Caco-2 (cell line): ENCODE data around the gene PPFIA3. TPM values are rescaled to one million over a fixed set of nuclear protein-coding genes. Genes with fewer than 3 reads are reported as not detected.

Experiments used
- BruUV-seq: library from RNA; stranded (reverse); fragments of 400-500 nt; replicated peaks from 2 replicates; lab custom pipeline; 2021; lab: Mats Ljungman, UMichigan
- CTCF ChIA-PET: fragments of 300-600 bp; sonication (Branson Sonifier 250); formaldehyde crosslinking; loops from one replicate; lab custom pipeline; 2022; ENCODE audit warnings: antibody characterized with exemption; lab: Charles Lee
- POLR2A ChIA-PET: fragments of 300-600 bp; sonication (Branson Sonifier 250); formaldehyde crosslinking; loops from one replicate; lab custom pipeline; 2022; ENCODE audit warnings: antibody characterized with exemption; lab: Charles Lee
- DNase-seq, 2 experiments: peaks; one replicate each; pipeline versions ENCODE4 v3.0.0 to v3.0.0-alpha.2; 2020 to 2022
- H3K27me3 ChIP-seq: replicated peaks from 2 replicates; pipeline ENCODE4 v1.6.0; 2011; ENCODE audit warnings: low read length; ENCODE audit not compliant: control insufficient read depth, insufficient read depth
- H3K36me3 ChIP-seq: 2 replicates; pipeline ENCODE4 v1.5.1; 2011; ENCODE audit warnings: low read length; ENCODE audit not compliant: control insufficient read depth, insufficient read depth
- H3K4me1 ChIP-seq: fragments of 250-450 bp; sonication (Bioruptor Pico); 2 replicates; pipeline ENCODE4 v1.5.1; 2020; ENCODE audit warnings: mild to moderate bottlenecking
- H3K4me3 ChIP-seq: 2 replicates; pipeline ENCODE4 v1.5.1; 2011; ENCODE audit warnings: low read depth, mild to moderate bottlenecking, control low read depth, low read length
- H3K9me3 ChIP-seq: fragments of 250-450 bp; sonication (Bioruptor Pico); 2 replicates; pipeline ENCODE4 v1.5.1; 2020; ENCODE audit warnings: mild to moderate bottlenecking, moderate library complexity
- H3K27ac Mint-ChIP-seq: one replicate; pipeline ENCODE4 v1.8.0; 2022; ENCODE audit warnings: mixed read lengths; ENCODE audit not compliant: unreplicated experiment
- H3K27me3 Mint-ChIP-seq: one replicate; pipeline ENCODE4 v1.8.0; 2022; ENCODE audit warnings: mixed read lengths; ENCODE audit not compliant: insufficient read depth, unreplicated experiment
- H3K36me3 Mint-ChIP-seq: one replicate; pipeline ENCODE4 v1.8.0; 2022; ENCODE audit warnings: mild to moderate bottlenecking, mixed read lengths; ENCODE audit not compliant: insufficient read depth, unreplicated experiment
- H3K4me1 Mint-ChIP-seq: one replicate; pipeline ENCODE4 v1.8.0; 2022; ENCODE audit warnings: low read depth, mixed read lengths; ENCODE audit not compliant: unreplicated experiment
- H3K4me3 Mint-ChIP-seq: one replicate; pipeline ENCODE4 v1.8.0; 2022; ENCODE audit warnings: mild to moderate bottlenecking, moderate library complexity, mixed read lengths; ENCODE audit not compliant: unreplicated experiment
- H3K9me3 Mint-ChIP-seq: one replicate; pipeline ENCODE4 v1.8.0; 2022; ENCODE audit warnings: mixed read lengths; ENCODE audit not compliant: unreplicated experiment
- CTCF ChIP-seq, 2 experiments: fragments of 200-600 bp in 1 of 2; IDR thresholded peaks; 1 replicate in 1 of 2; 2 replicates in 1 of 2; pipeline versions ENCODE4 v1.5.1 to v1.8.0; 2011 to 2022; ENCODE audit warnings: antibody characterized with exemption in 1 of 2, control low read depth in 1 of 2, inconsistent platforms in 1 of 2, low read depth in 1 of 2, low read length in 1 of 2, mild to moderate bottlenecking in 1 of 2, moderate library complexity in 1 of 2; ENCODE audit not compliant: insufficient read depth in 1 of 2, severe bottlenecking in 1 of 2, unreplicated experiment in 1 of 2
- intact Hi-C: fragments of 100-400 bp; cut with micrococcal nuclease; formaldehyde crosslinking; loops from one replicate; pipeline ENCODE4 v1.10.0; 2022; ENCODE audit not compliant: unreplicated experiment
- total RNA-seq: library from RNA; stranded (reverse); gene quantifications from 2 replicates; pipeline ENCODE4 v1.2.3, GENCODE V29; 2022

Gene PPFIA3
- total RNA-seq, 1 experiment from 2014 or later, result 11.8 TPM

GRCh38 chr19:49149652-49150105 lies 30.3 kb downstream of the PPFIA3 start:
- intact Hi-C loops, result loop anchor here (1.0 to 5.0 kb wide), 6 partner anchors 8 to 59 kb away; partner anchors contain the start of genes C19orf73, PPFIA3 and TRPM4
- peaks cover 30% of the 10 kb centered on the region for H3K4me1 Mint-ChIP-seq
- peak overlapping the region; percentile 91 for H3K4me3 Mint-ChIP-seq
- H3K27me3 ChIP-seq, result no peaks in the 10 kb centered on the region
- H3K9me3 ChIP-seq, result no peaks in the 10 kb centered on the region
- H3K36me3 ChIP-seq, result no peaks in the 10 kb centered on the region
- H3K27ac Mint-ChIP-seq, result peak overlapping the region; percentile 61
- ChIA-PET POLR2A (interaction anchor here (0.6 to 2.1 kb wide), 7 partner anchors 18 to 811 kb away, joined by 3 to 14 read pairs (median 4); partner anchors contain the start of genes NTF4 and RUVBL2), CTCF (interaction anchor here (0.5 to 4.6 kb wide), 7 partner anchors 22 to 58 kb away, joined by 5 to 38 read pairs (median 9); partner anchors contain the start of gene LIN7B)
- peak overlapping the region; percentile 69 for H3K4me3 ChIP-seq
- H3K9me3 Mint-ChIP-seq, result peaks cover 10% of the 10 kb centered on the region
- peak; percentile 82 to 83 for DNase-seq
- TF ChIP-seq CTCF (IDR thresholded peaks at IDR 0.05; ENCODE audit: insufficient read depth in 1 of 2, low read depth in 1 of 2, low read length in 1 of 2, severe bottlenecking in 1 of 2, unreplicated experiment in 1 of 2), result no peak
- no peaks in the 10 kb centered on the region for H3K27me3 Mint-ChIP-seq
- peaks cover 56% of the 10 kb centered on the region for H3K36me3 Mint-ChIP-seq
- peaks cover 13% of the 10 kb centered on the region for H3K4me1 ChIP-seq
- TSS peak; percentile 58 for BruUV-seq

GRCh38 chr19:49150106-49150943 lies 31.0 kb downstream of the PPFIA3 start:
- no peaks in the 10 kb centered on the region for H3K36me3 ChIP-seq
- Mint-ChIP-seq H3K36me3 (peaks cover 58% of the 10 kb centered on the region), H3K27ac (peak overlapping the region; percentile 61), H3K4me1 (peaks cover 30% of the 10 kb centered on the region), H3K27me3 (no peaks in the 10 kb centered on the region), H3K9me3 (peaks cover 13% of the 10 kb centered on the region), H3K4me3 (peak overlapping the region; percentile 91)
- no peak for TF ChIP-seq CTCF (IDR thresholded peaks at IDR 0.05; ENCODE audit: insufficient read depth in 1 of 2, low read depth in 1 of 2, low read length in 1 of 2, severe bottlenecking in 1 of 2, unreplicated experiment in 1 of 2)
- ChIA-PET CTCF (interaction anchor here (0.6 to 4.6 kb wide), 10 partner anchors 23 to 490 kb away, joined by 4 to 38 read pairs (median 7); partner anchors contain the start of genes LIN7B and PPFIA3), POLR2A (interaction anchor here (0.5 to 2.1 kb wide), 6 partner anchors 22 to 514 kb away, joined by 3 to 14 read pairs (median 3); partner anchors contain the start of genes KCNA7 and NTF4)
- no peaks in the 10 kb centered on the region for H3K27me3 ChIP-seq
- H3K4me3 ChIP-seq, result peak overlapping the region; percentile 69
- DNase-seq, result peak; percentile 92 to 96
- no peaks in the 10 kb centered on the region for H3K9me3 ChIP-seq
- TSS peak; percentile 71 for BruUV-seq
- intact Hi-C loops, result loop anchor here (2.0 kb wide), 1 partner anchor 58 kb away; no protein-coding TSS in a partner anchor
- peaks cover 13% of the 10 kb centered on the region for H3K4me1 ChIP-seq

GRCh38 chr19:49150944-49151243 lies 31.6 kb downstream of the PPFIA3 start:
- H3K4me1 Mint-ChIP-seq, result peaks cover 25% of the 10 kb centered on the region
- no peak for TF ChIP-seq CTCF (IDR thresholded peaks at IDR 0.05; ENCODE audit: insufficient read depth in 1 of 2, low read depth in 1 of 2, low read length in 1 of 2, severe bottlenecking in 1 of 2, unreplicated experiment in 1 of 2)
- no peaks in the 10 kb centered on the region for H3K9me3 ChIP-seq
- H3K27me3 Mint-ChIP-seq, result no peaks in the 10 kb centered on the region
- peaks cover 13% of the 10 kb centered on the region for H3K9me3 Mint-ChIP-seq
- peaks cover 55% of the 10 kb centered on the region for H3K36me3 Mint-ChIP-seq
- no TSS peak for BruUV-seq
- peaks cover 13% of the 10 kb centered on the region for H3K4me1 ChIP-seq
- intact Hi-C loops, result loop anchor here (2.0 kb wide), 1 partner anchor 58 kb away; no protein-coding TSS in a partner anchor
- H3K27ac Mint-ChIP-seq, result no peak overlapping the region
- H3K27me3 ChIP-seq, result no peaks in the 10 kb centered on the region
- ChIA-PET CTCF (interaction anchor here (0.6 to 4.6 kb wide), 10 partner anchors 20 to 490 kb away, joined by 3 to 38 read pairs (median 8); partner anchors contain the start of genes LIN7B and PPFIA3), POLR2A (interaction anchor here (1.0 kb wide), 1 partner anchor 36 kb away, joined by 3 read pairs; no protein-coding TSS in a partner anchor)
- H3K4me3 Mint-ChIP-seq, result peak overlapping the region; percentile 91
- peak overlapping the region; percentile 69 for H3K4me3 ChIP-seq
- no peak for DNase-seq
- H3K36me3 ChIP-seq, result no peaks in the 10 kb centered on the region
